ENCODE measurements around the gene PCDHGA7.
"Not testable (repeated sequence)": the region's sequence is repeated elsewhere in the genome, so short reads cannot be mapped to it uniquely, and the experiment has no call there.

The PCDHGA7 gene

DNA sequence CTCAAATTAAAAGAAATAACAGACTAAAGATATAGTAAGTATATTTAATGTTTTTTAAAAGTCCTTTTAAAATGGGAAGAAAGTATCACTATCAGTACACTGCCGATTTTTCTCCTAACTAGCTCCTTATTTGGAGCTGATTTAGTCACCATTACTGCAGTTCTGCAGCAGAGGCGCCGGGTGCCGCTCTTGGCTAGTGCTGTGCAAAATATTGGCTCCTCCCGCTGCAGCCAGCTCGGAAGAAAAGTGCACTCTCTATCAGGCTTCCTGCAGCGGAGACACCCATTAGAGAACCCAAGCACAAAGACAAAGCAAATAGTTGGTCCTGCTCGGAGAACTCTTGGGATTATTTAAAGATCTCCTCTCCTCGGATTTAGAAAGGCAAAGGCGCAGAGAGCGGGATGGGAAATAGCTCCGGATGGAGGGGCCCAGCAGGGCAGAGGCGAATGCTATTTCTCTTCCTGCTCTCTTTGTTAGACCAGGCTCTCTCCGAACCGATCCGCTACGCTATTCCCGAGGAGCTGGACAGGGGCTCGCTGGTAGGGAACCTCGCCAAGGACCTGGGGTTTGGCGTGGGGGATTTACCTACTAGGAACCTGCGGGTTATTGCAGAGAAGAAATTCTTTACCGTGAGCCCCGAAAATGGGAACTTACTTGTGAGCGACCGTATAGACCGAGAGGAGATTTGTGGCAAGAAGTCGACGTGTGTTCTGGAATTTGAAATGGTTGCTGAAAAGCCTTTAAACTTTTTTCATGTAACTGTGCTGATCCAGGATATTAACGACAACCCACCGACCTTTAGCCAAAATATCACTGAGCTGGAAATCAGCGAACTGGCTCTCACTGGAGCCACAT, 12.3 kb upstream of the PCDHGA7 start, which contains the start of gene PCDHGB3:
PCDHGB3 (plus strand) TSS at position 249 of the 855 bp plus-strand sequence; CDS start at position 402, 153 bp downstream.
- H3K4me3 ChIP-seq (ENCODE audit: low read depth, low read length) = peak within 1 kb of the TSS; percentile 23
- in situ Hi-C loops (cut with HindIII; ENCODE audit: low sequenced_read_pairs) = no loop called here
- TF ChIP-seq, protein P1, sequence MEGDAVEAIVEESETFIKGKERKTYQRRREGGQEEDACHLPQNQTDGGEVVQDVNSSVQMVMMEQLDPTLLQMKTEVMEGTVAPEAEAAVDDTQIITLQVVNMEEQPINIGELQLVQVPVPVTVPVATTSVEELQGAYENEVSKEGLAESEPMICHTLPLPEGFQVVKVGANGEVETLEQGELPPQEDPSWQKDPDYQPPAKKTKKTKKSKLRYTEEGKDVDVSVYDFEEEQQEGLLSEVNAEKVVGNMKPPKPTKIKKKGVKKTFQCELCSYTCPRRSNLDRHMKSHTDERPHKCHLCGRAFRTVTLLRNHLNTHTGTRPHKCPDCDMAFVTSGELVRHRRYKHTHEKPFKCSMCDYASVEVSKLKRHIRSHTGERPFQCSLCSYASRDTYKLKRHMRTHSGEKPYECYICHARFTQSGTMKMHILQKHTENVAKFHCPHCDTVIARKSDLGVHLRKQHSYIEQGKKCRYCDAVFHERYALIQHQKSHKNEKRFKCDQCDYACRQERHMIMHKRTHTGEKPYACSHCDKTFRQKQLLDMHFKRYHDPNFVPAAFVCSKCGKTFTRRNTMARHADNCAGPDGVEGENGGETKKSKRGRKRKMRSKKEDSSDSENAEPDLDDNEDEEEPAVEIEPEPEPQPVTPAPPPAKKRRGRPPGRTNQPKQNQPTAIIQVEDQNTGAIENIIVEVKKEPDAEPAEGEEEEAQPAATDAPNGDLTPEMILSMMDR (IDR thresholded peaks at IDR 0.05; ENCODE audit: low read depth, low read length, missing control alignments) = peak; percentile 36
- no peak for DNase-seq (ENCODE audit: low read depth)

- TF ChIP-seq, protein P1 (IDR thresholded peaks at IDR 0.05; ENCODE audit: low read depth, low read length, missing control alignments) = no peak
- no peak for DNase-seq (ENCODE audit: low read depth)
- no peak overlapping the region for H3K4me3 ChIP-seq (ENCODE audit: low read depth, low read length)
- in situ Hi-C loops (cut with HindIII; ENCODE audit: low sequenced_read_pairs) = no loop called here
Observed at GRCh38 chr5:141371572-141372475, 10.7 kb upstream of the PCDHGA7 start.

DNA sequence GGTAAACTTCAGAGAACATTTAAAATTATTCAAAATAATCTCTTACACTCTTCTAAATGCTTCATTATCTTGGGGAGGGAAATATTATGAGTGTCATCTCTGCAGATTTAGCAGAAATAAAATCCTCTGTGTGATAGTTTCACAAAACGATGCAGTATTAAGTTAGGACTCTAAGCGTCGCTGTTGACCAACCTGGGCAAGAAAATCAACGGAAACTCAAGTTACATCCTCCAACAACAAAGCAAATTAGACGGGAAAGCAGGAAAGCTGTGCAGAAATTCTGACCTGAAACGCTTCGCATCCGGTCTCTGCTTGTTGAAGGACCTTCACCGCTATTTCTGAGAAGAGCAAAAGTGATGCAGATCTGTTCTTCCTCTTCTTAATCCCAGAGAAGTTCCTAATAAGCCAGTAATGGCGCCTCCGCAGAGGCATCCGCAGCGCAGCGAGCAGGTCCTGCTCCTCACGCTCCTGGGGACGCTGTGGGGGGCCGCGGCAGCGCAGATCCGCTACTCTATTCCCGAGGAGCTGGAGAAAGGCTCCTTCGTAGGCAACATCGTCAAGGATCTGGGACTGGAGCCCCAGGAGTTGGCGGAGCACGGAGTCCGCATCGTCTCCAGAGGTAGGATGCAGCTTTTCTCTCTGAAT, 8.7 kb upstream of the PCDHGA7 start, which contains the start of gene PCDHGA6:
PCDHGA6 (plus strand) TSS at position 219 of the 645 bp plus-strand sequence; CDS start at position 412, 193 bp downstream.
- no peak for DNase-seq (ENCODE audit: low read depth)
- in situ Hi-C loops (cut with HindIII; ENCODE audit: low sequenced_read_pairs) = no loop called here
- H3K4me3 ChIP-seq (ENCODE audit: low read depth, low read length) = peak within 1 kb of the TSS; percentile 33
- TF ChIP-seq, protein P1 (IDR thresholded peaks at IDR 0.05; ENCODE audit: low read depth, low read length, missing control alignments) = peak; percentile 46

GRCh38 chr5:141374627-141375026, 7.9 kb upstream of the PCDHGA7 start:
- in situ Hi-C loops (cut with HindIII; ENCODE audit: low sequenced_read_pairs) = no loop called here
- DNase-seq (ENCODE audit: low read depth) = no peak
- TF ChIP-seq, protein P1 (IDR thresholded peaks at IDR 0.05; ENCODE audit: low read depth, low read length, missing control alignments) = no peak
- no peak overlapping the region for H3K4me3 ChIP-seq (ENCODE audit: low read depth, low read length)

DNA sequence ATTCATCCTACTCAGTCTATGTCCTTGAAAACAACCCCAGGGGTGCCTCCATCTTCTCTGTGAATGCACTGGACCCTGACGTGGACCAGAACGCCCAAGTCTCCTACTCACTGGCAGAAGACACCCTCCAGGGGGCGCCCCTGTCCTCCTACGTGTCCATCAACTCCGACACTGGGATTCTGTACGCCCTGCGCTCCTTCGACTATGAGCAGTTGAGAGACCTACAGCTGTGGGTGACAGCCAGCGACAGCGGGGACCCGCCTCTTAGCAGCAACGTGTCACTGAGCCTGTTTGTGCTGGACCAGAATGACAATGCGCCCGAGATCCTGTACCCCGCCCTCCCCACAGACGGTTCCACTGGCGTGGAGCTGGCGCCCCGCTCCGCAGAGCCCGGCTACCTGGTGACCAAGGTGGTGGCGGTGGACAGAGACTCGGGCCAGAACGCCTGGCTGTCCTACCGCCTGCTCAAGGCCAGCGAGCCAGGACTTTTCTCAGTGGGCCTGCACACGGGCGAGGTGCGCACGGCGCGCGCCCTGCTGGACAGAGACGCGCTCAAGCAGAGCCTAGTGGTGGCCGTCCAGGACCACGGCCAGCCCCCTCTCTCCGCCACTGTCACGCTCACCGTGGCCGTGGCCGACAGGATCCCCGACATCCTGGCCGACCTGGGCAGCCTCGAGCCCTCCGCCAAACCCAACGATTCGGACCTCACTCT, 6.9 kb upstream of the PCDHGA7 start:
- DNase-seq (ENCODE audit: low read depth); H3K4me3 ChIP-seq (ENCODE audit: low read depth, low read length); in situ Hi-C loops (cut with HindIII; ENCODE audit: low sequenced_read_pairs): not testable (repeated sequence)

DNA sequence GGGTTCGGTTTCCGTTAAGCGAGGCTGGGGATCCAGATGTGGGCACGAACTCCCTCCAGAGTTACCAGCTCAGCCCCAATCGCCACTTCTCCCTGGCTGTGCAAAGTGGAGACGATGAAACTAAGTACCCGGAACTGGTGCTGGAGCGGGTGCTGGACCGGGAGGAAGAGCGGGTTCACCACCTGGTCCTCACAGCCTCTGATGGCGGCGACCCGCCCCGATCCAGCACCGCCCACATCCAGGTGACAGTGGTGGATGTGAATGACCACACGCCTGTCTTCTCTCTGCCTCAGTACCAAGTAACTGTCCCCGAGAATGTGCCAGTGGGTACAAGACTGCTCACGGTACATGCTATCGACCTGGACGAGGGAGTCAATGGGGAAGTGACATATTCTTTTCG, 803 bp downstream of the PCDHGA7 start:
- H3K4me3 ChIP-seq (ENCODE audit: low read depth, low read length) = peak overlapping the region; percentile 43
- TF ChIP-seq, protein P1 (IDR thresholded peaks at IDR 0.05; ENCODE audit: low read depth, low read length, missing control alignments) = no peak
- DNase-seq (ENCODE audit: low read depth) = no peak
- in situ Hi-C loops (cut with HindIII; ENCODE audit: low sequenced_read_pairs) = no loop called here
